Measurements from ENCODE around the gene TNNC2. TPM values are rescaled to one million over a fixed set of nuclear protein-coding genes. Genes with fewer than 3 reads are reported as not detected.

Gene TNNC2
- total and polyA plus RNA-seq, 2 donors (not counting 1 experiment from before 2014, with no cell fraction given), result 0.33 TPM; not detected in 1

- Mint-ChIP-seq H3K27ac (no peak overlapping the region), H3K27me3 (peaks cover 23% of the 10 kb centered on the region)
- POLR2A ChIA-PET, result no interaction called here
Measured at GRCh38 chr20:45819466-45819865, 7.6 kb downstream of the TNNC2 start.

GRCh38 chr20:45818239-45818638 lies 8.9 kb downstream of the TNNC2 start:
- H3K9me3 Mint-ChIP-seq (ENCODE audit: insufficient read depth), result no peaks in the 10 kb centered on the region
- 78% methylated on average over 2 of the region's 3 CpGs for WGBS (ENCODE audit: insufficient coverage)
- H3K4me1 Mint-ChIP-seq, result peaks cover 12% of the 10 kb centered on the region
- Histone ChIP-seq H3K27ac (ENCODE audit: low read length in 2 of 2) (no peak overlapping the region), H3K9me3 (ENCODE audit: control extremely low read depth in 1 of 3, control insufficient read depth in 2 of 3, insufficient read depth in 1 of 3, low read length in 2 of 3) (no peaks in the 10 kb centered on the region), H3K27me3 (replicated peaks in 1 of 4; ENCODE audit: control extremely low read depth in 1 of 4, control insufficient read depth in 3 of 4, insufficient read depth in 4 of 4, low read length in 3 of 4) (peaks cover 0 to 15% (median 7%) of the 10 kb centered on the region in 4 experiments), H2AFZ (ENCODE audit: insufficient read depth, low read depth, low read length, poor library complexity, severe bottlenecking) (no peak overlapping the region), H3K4me1 (ENCODE audit: control insufficient read depth in 2 of 2, insufficient read depth in 2 of 2, low read length in 2 of 2) (peaks cover 9 to 10% of the 10 kb centered on the region in 2 donors), H3K4me3 (ENCODE audit: control extremely low read depth in 1 of 5, extremely low read depth in 1 of 5, insufficient read depth in 1 of 5, low read depth in 2 of 5, low read length in 4 of 5) (no peak overlapping the region), H3K79me2 (ENCODE audit: control insufficient read depth, insufficient read depth, low read length) (no peaks in the 10 kb centered on the region), H3K4me2 (replicated peaks; ENCODE audit: low read depth, low read length, poor library complexity, severe bottlenecking) (no peak overlapping the region), H4K20me1 (ENCODE audit: control insufficient read depth, insufficient read depth, low read length, poor library complexity, severe bottlenecking) (no peaks in the 10 kb centered on the region), H3K36me3 (replicated peaks in 1 of 2; ENCODE audit: control extremely low read depth in 1 of 2, control insufficient read depth in 1 of 2, extremely low read depth in 1 of 2, insufficient read depth in 2 of 2, low read length in 1 of 2) (no peaks in the 10 kb centered on the region), H3K9ac (ENCODE audit: low read length) (no peak overlapping the region)
- DNase-seq (no peak), ATAC-seq (ENCODE audit: low read depth) (no peak)
- POLR2A ChIA-PET, result no interaction called here
- H3K4me3 Mint-ChIP-seq, result no peak overlapping the region
- TF ChIP-seq CTCF (IDR thresholded peaks at IDR 0.05), result no peak
- no peak for TF ChIP-seq EZH2 (IDR thresholded peaks at IDR 0.05; ENCODE audit: borderline replicate concordance, insufficient read depth, low read depth, low read length, poor library complexity, severe bottlenecking)
- H3K27ac Mint-ChIP-seq, result no peak overlapping the region
- peaks cover 13% of the 10 kb centered on the region for H3K27me3 Mint-ChIP-seq
- CTCF ChIA-PET, result no interaction called here
- intact Hi-C loops (cut with micrococcal nuclease), result no loop called here

More at GRCh38 chr20:45819466-45819865, 7.6 kb downstream of the TNNC2 start:
- intact Hi-C loops (cut with micrococcal nuclease), result no loop called here
- no peak for TF ChIP-seq EZH2 (IDR thresholded peaks at IDR 0.05; ENCODE audit: borderline replicate concordance, insufficient read depth, low read depth, low read length, poor library complexity, severe bottlenecking)
- TF ChIP-seq CTCF (IDR thresholded peaks at IDR 0.05), result no peak
- Histone ChIP-seq H3K27ac (ENCODE audit: low read length in 2 of 2) (no peak overlapping the region), H3K4me2 (replicated peaks; ENCODE audit: low read depth, low read length, poor library complexity, severe bottlenecking) (no peak overlapping the region), H3K4me1 (ENCODE audit: control insufficient read depth in 2 of 2, insufficient read depth in 2 of 2, low read length in 2 of 2) (peaks cover 17 to 22% of the 10 kb centered on the region in 2 donors), H3K9me3 (ENCODE audit: control extremely low read depth in 1 of 3, control insufficient read depth in 2 of 3, insufficient read depth in 1 of 3, low read length in 2 of 3) (peaks cover 0 to 2% (median 0%) of the 10 kb centered on the region in 3 donors), H3K79me2 (ENCODE audit: control insufficient read depth, insufficient read depth, low read length) (no peaks in the 10 kb centered on the region), H3K36me3 (replicated peaks in 1 of 2; ENCODE audit: control extremely low read depth in 1 of 2, control insufficient read depth in 1 of 2, extremely low read depth in 1 of 2, insufficient read depth in 2 of 2, low read length in 1 of 2) (no peaks in the 10 kb centered on the region), H3K27me3 (replicated peaks in 1 of 4; ENCODE audit: control extremely low read depth in 1 of 4, control insufficient read depth in 3 of 4, insufficient read depth in 4 of 4, low read length in 3 of 4) (peaks cover 0 to 21% (median 9%) of the 10 kb centered on the region in 4 experiments), H2AFZ (ENCODE audit: insufficient read depth, low read depth, low read length, poor library complexity, severe bottlenecking) (no peak overlapping the region), H4K20me1 (ENCODE audit: control insufficient read depth, insufficient read depth, low read length, poor library complexity, severe bottlenecking) (no peaks in the 10 kb centered on the region), H3K4me3 (ENCODE audit: control extremely low read depth in 1 of 5, extremely low read depth in 1 of 5, insufficient read depth in 1 of 5, low read depth in 2 of 5, low read length in 4 of 5) (no peak overlapping the region), H3K9ac (ENCODE audit: low read length) (no peak overlapping the region)
- CTCF ChIA-PET, result no interaction called here
- no peak for ATAC-seq (ENCODE audit: low read depth)
- Mint-ChIP-seq H3K4me3 (no peak overlapping the region), H3K4me1 (peaks cover 18% of the 10 kb centered on the region), H3K9me3 (ENCODE audit: insufficient read depth) (no peaks in the 10 kb centered on the region)
- no peak for DNase-seq
- no CpG with 5 or more reads among the region's 4 CpGs for WGBS (ENCODE audit: insufficient coverage)

Data from B cell (primary cell).